Heart left ventricle (tissue), 16 donors: Measurements from ENCODE around the gene TNFRSF11A. TPM values are rescaled to one million over a fixed set of nuclear protein-coding genes. Genes with fewer than 3 reads are reported as not detected.

Experiments
- ATAC-seq, 4 donors: fragments of 200-7000 bp; cut with Tn5 transposase; one replicate each; pipeline ENCODE4 v1.9.1; 2020 to 2022; ENCODE audit warnings: moderate library complexity in 4 of 4, mild to moderate bottlenecking in 3 of 4, moderate number of reproducible peaks in 1 of 4
- DNase-seq, 5 donors: peaks; one replicate each; pipeline ENCODE4 v3.0.0-alpha.2; 2020
- H3K27ac ChIP-seq, 12 donors: fragments of 200-600 bp; sonication (generic) in 4 of 12; one replicate each; pipeline versions ENCODE4 v1.5.0 to v1.8.0; 2016 to 2022; ENCODE audit warnings: mild to moderate bottlenecking in 2 of 12
- H3K27me3 ChIP-seq, 9 donors: fragments of 200-600 bp; sonication (generic) in 2 of 9; one replicate each; pipeline versions ENCODE4 v1.5.1 to v1.8.0; 2016 to 2022; ENCODE audit warnings: mild to moderate bottlenecking in 3 of 9
- H3K36me3 ChIP-seq, 9 donors: fragments of 200-600 bp; sonication (generic) in 2 of 9; one replicate each; pipeline versions ENCODE4 v1.5.0 to v1.8.0; 2018 to 2022; ENCODE audit warnings: mild to moderate bottlenecking in 2 of 9
- H3K4me1 ChIP-seq, 12 donors: fragments of 200-600 bp; sonication (generic) in 4 of 12; one replicate each; pipeline versions ENCODE4 v1.5.0 to v1.8.0; 2016 to 2022; ENCODE audit warnings: mild to moderate bottlenecking in 3 of 12
- H3K4me3 ChIP-seq, 12 donors: fragments of 200-600 bp; sonication (generic) in 4 of 12; one replicate each; pipeline versions ENCODE4 v1.5.0 to v1.8.0; 2017 to 2022; ENCODE audit warnings: mild to moderate bottlenecking in 9 of 12, moderate library complexity in 4 of 12
- H3K9me3 ChIP-seq, 12 donors: fragments of 200-600 bp; sonication (generic) in 4 of 12; one replicate each; pipeline versions ENCODE4 v1.5.0 to v1.8.0; 2016 to 2022; ENCODE audit warnings: mild to moderate bottlenecking in 1 of 12
- CTCF ChIP-seq, 12 donors: fragments of 200-600 bp; sonication (generic) in 4 of 12; IDR thresholded peaks; one replicate each; pipeline versions ENCODE4 v1.5.0 to v1.8.0; 2018 to 2022; ENCODE audit warnings: antibody characterized with exemption in 12 of 12, mild to moderate bottlenecking in 5 of 12
- POLR2A ChIP-seq, 2 donors: fragments of 450-650 bp; IDR thresholded peaks; one replicate each; pipeline ENCODE4 v1.6.1; 2017; ENCODE audit warnings: antibody characterized with exemption in 2 of 2, mild to moderate bottlenecking in 2 of 2, moderate library complexity in 2 of 2
- WGBS, 4 donors: extraction: QIAGEN DNeasy Blood & Tissue Kit in 2 of 4; methylation state at CpG; one replicate each; pipeline versions ENCODE4 v1.1.5 to v1.1.7; 2013 to 2018; 5-methylcytosine and 5-hydroxymethylcytosine counted together
- intact Hi-C, 10 donors: fragments of 100-400 bp; cut with DNase I; formaldehyde crosslinking; loops; one replicate each; pipeline versions ENCODE4 v1.11.1 to v1.14.2; 2022
- polyA plus RNA-seq, 2 donors: library from polyadenylated mRNA; stranded (reverse); fragments of 200-250 nt; gene quantifications; one replicate each; pipeline ENCODE4 v1.2.3, GENCODE V29; 2013
- total RNA-seq, 9 donors: library from RNA; depleted of rRNA in 2 of 9; stranded (reverse); fragments of >200 nt in 2 of 9; fragmentation: NEBNext Ultra II Directional in 3 of 9; extraction: Animal tissue kit (Norgen Biotek cat#: 25700) in 3 of 9; gene quantifications; one replicate each; pipeline versions ENCODE4 v1.1.0 to v1.2.4, GENCODE V29; 2016 to 2023
- donor health status: ischemic (EF 13 %, LVEDD 7.1; RV severe dilation, severe dysfunction).
- donor health status: healthy with polysubstance abuse.
- donor health status: DM: no; HTN: yes; CAD: no.
- donor health status: DM: no; HTN: no; CAD: no.
- donor health status: ischemic (EF 25% LVEDD 6.9; RV normal size, moderate dysfunction).
- donor health status: ischemic (EF 25% LVEDD 5.7; RV mildly dilated, moderate dysfunction).
- donor health status: healthy.
- donor health status: DM: yes; HTN: yes; CAD: no.
- donor health status: ischemic (EF 35%, LVEDD 5.7; RV mildly dilated, moderate dysfunction).
- donor health status: nonischemic (EF 11% LVEDD 7.7; RV severe dilation, severe dysfunction).
- donor health status: DM: yes; HTN: yes; CAD: no.
- donor health status: PGD.
- donor health status: ischemic (EF 29% LVEDD 5.4; RV normal size, mild dysfunction).
- donor health status: nonischemic (EF 23%, LVEDD 6.1; RV moderate dilation, normal function).

TNFRSF11A gene
- total and polyA plus RNA-seq, 11 donors, result 0.16 to 5.0 (median 1.4) TPM

GRCh38 chr18:62369129-62369644 is 44.1 kb downstream of the TNFRSF11A start:
- DNase-seq, result no peak
- TF ChIP-seq CTCF (IDR thresholded peaks at IDR 0.05) (no peak), POLR2A (IDR thresholded peaks at IDR 0.05) (no peak)
- 87 to 91% (median 90%) methylated on average over 9 of the region's 9 CpGs; no CpG with 5 or more reads in 1 of the 4 donors for WGBS, 4 donors
- intact Hi-C loops, result no loop called here
- Histone ChIP-seq H3K36me3 (no peaks in the 10 kb centered on the region), H3K9me3 (no peaks in the 10 kb centered on the region), H3K27ac (no peak overlapping the region), H3K4me3 (no peak overlapping the region), H3K27me3 (no peaks in the 10 kb centered on the region), H3K4me1 (no peaks in the 10 kb centered on the region)
- peak in 1 of 4 donors; percentile 9 for ATAC-seq

GRCh38 chr18:62370366-62370765 is 45.3 kb downstream of the TNFRSF11A start:
- intact Hi-C loops, result no loop called here
- H3K27me3 ChIP-seq, result no peaks in the 10 kb centered on the region
- 52 to 68% (median 60%) methylated on average over 4 of the region's 4 CpGs for WGBS, 4 donors
- DNase-seq (no peak), ATAC-seq (no peak)
- no peaks in the 10 kb centered on the region for H3K9me3 ChIP-seq
- H3K36me3 ChIP-seq, result no peaks in the 10 kb centered on the region
- TF ChIP-seq CTCF (IDR thresholded peaks at IDR 0.05) (no peak), POLR2A (IDR thresholded peaks at IDR 0.05) (no peak)
- H3K4me3 ChIP-seq, result no peak overlapping the region
- no peak overlapping the region for H3K27ac ChIP-seq
- H3K4me1 ChIP-seq, result no peaks in the 10 kb centered on the region

- no peak for TF ChIP-seq POLR2A (IDR thresholded peaks at IDR 0.05)
- TF ChIP-seq CTCF (IDR thresholded peaks at IDR 0.05), result no peak
- Histone ChIP-seq H3K4me1 (no peaks in the 10 kb centered on the region), H3K27ac (peak overlapping the region in 1 of 12 donors; percentile 25), H3K36me3 (no peaks in the 10 kb centered on the region), H3K9me3 (no peaks in the 10 kb centered on the region), H3K27me3 (no peaks in the 10 kb centered on the region), H3K4me3 (no peak overlapping the region)
- intact Hi-C loops, result no loop called here
- 80 to 90% (median 89%) methylated on average over 10 of the region's 10 CpGs for WGBS, 4 donors
- ATAC-seq (no peak), DNase-seq (no peak)
Measured at GRCh38 chr18:62371436-62371835, 46.3 kb downstream of the TNFRSF11A start.

- 90 to 94% (median 93%) methylated on average over 5 of the region's 5 CpGs for WGBS, 4 donors
- DNase-seq (no peak), ATAC-seq (no peak)
- TF ChIP-seq CTCF (IDR thresholded peaks at IDR 0.05) (no peak), POLR2A (IDR thresholded peaks at IDR 0.05) (no peak)
- H3K4me1 ChIP-seq, result no peaks in the 10 kb centered on the region
- H3K4me3 ChIP-seq, result no peak overlapping the region
- no peaks in the 10 kb centered on the region for H3K27me3 ChIP-seq
- intact Hi-C loops, result no loop called here
- no peaks in the 10 kb centered on the region for H3K9me3 ChIP-seq
- no peaks in the 10 kb centered on the region for H3K36me3 ChIP-seq
- H3K27ac ChIP-seq, result no peak overlapping the region
Measured at GRCh38 chr18:62372156-62372555, 47.0 kb downstream of the TNFRSF11A start.
